HG03460 (cell line): ENCODE measurements around the gene KAT2A.

Experiments used
- ATAC-seq: cut with Tn5 transposase; IDR thresholded peaks from one replicate; pipeline ENCODE4 v1.9.1; 2021; ENCODE audit not compliant: unreplicated experiment

Gene KAT2A

DNA sequence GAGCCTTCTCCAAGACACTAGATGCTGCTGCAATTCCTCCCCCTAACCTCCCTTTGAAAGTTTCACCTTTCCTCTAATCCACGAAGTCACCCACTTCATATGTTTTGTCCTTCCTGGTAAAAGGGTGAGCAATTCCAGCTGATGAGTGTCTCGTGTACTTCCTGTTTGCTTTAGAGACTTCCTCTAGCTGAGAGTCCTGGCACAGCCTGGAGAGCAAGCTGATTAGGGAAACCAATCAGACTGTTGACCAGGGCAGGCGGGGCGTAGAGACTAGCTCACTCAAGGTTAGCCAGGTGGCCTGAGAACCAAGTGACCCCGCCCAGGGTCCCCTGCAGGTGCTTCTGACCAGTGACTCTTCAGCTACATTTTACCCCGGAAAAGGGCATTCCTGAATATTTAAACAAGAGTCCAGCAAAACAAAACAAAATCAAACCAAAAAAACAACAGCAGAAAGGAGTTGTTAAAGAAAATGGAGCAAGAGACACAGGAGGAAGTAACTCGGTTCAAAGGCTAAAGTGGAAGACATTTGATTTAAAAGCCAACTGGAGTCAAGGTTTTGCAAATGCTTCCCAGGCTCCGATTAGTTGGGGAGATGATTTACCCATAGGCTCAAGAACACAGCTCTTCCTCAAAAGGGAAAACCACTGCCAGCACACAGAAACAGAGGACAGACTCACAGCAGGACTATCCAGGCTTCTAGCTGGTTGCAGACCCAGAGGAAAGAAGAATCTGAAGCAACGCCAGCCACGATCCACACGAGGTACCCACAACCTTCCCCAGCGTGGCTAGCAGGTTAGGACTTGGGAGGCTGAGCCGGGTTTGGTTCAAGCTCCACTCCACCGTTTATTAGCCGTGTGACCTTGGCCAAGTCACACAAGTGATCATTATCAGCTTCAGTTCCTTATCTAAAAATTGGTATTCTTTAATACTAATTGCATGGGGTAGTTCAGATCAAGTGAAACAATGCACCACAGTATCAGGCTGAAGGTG lies 14.8 kb upstream of the KAT2A start:
- no peak for ATAC-seq

DNA sequence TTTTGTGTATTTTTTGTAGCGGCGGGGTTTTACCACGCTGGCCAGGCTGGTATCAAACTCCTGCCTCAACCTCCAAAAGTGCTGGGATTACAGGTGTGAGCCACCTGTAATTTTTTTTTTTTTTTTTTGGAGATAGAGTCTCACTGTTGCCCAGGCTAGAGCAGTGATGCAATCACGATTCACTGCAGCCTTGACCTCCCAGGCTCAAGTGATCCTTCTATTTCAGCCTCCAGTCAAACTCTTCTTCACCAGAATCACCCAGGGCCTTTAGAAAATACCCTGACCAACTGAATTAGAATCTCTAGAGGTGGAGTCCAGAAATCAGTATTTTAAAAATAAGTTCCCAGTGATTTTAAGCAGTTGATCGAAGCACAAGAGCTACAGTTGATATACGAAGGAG lies 14.0 kb upstream of the KAT2A start:
- no peak for ATAC-seq

DNA sequence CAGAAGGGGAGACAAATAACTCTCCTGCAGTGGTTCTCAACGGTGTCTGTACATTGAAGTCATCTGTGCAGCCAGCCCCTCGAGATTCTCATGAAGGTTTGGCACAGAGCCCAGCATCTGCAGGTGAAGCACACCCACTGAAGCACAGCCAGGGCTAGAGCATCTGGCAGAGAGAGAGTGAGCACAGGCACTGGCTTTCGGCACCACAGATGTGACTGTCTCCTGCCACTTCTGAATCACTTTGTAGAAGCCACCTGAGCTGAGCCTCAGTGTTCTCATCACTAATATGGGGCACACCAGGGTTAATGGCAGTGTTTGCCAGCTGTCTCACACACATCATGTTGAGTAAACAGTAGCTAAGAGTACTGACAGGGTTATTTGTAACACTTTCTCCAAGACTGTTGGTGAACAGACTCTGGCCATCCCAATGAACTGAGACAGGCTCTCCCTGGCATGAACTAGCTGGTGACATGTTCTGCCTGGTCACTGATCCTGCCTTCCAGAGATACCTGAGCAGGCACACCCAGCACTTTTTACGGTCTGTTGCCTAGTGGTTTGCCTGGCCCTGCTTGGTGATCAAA lies 12.4 kb upstream of the KAT2A start:
- peak; percentile 61 for ATAC-seq

DNA sequence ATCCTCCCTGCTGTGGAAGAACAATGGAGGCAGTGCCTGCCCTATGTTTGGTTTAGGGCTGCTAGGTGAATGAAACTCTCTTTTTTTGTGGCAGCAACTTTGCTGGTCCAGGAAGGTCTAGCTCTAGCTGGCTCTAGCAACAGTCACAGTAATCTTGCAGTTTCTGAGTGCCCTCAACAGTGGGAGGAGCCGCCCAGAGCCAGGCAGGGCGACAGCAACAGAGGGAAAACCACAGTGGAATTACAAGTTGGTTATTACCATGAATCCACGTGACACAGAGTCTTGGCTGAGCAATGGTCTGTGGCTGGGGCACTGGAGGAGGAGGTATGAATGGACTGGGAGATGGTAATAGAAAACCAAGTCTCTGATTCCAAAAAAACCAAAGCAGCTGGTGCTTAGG lies 11.8 kb upstream of the KAT2A start:
- ATAC-seq: peak; percentile 30

DNA sequence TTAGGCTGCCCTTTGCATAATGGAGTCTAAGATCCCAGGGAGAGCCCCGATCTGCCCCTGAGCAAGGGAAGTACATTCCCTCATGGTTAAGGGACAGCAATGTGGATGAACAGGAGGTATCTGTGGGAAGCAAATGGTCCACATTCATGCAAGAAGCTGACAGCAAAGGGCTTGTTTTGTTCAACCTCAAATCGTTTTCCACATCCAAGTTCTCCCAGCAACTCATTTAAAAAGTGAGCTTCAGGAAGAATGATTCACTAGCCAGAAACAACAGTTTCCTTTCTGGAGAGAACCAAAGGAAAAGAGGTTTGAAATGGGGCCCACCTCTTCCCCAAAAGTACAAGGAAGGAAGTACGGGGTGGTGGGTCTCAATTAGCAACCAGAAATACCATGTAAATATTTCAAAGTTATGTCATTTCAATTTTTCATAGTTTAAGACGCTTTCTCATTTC lies 10.8 kb upstream of the KAT2A start:
- no peak for ATAC-seq

DNA sequence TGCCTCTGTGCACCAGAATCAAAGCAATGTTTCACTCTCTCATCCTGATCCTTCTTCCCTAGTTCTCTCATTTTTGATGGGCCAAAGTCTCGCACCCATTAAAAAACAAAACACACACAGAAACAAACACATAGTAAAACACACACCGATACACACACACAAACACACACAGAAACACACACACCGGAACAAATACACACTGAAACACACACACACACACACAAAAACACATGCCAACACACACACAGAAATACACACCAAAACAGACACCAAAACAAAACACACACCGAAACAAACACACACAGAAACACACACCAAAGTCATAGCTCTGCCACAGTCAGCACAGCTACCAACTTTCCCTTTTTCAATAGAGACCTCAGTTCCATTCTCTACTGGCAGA lies 10.1 kb upstream of the KAT2A start:
- no peak for ATAC-seq

DNA sequence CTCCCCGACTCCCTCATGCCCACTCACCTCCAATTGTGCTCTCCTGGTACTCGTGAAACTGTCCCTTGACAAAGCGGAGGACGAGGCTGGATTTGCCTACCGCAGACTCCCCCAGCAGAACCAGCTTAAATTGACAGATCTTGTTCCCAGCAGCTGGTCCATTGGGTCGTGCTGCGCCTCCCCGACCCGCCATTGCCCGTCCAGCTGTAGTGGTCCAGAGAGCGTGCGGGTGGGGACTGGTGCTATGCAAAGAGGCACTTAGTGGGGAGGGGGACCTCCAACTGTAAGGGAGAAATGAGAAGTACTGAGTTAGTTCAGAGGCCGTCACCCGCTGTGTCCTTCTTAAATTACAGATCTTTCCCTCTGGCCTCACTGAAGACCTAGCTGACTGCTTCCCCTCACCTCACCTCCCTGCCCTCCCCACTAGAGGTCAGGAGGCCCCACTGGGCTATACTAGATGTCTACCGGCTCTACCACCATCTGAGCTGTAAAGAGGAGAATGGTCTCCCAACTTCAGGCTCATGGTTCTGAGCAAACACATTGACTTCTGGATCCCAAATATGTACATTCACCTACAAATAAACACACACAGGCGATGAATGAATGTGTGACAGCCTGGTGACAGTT lies 9.3 kb upstream of the KAT2A start:
- no peak for ATAC-seq

DNA sequence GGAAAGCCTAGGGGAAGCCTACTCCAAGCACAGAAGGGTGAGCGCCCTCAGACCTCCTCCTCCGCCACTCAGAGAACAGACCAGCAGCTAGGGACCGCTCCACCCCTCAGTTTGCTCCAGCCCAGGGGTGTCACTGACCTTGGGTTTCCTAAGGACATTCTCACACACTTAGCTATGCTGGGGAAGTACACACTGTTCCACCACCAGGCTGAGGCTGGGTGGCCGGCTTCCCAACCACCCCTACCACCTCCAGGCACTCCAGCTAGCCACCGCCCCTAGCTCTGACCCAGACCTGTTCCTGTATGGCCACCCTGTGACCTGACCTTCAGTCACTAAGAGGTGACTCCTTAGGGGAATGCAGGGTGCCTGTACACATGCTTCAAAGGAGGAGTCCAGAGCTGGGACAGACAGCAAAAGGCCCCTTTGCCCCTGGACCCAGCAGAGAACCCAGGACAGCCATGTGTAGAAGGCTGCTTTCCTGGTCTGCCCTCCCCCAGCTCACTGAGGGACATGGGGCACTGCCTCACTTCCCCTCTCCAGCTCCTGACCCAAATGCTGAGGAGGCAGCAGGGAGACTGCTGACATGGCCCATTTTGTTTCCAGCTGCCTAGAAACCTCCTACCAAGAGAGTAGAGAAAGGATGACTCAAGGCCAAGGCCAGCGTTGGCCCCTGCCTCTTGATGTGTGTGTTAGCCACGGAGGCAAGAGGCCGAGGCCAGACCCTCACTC lies 8.1 kb upstream of the KAT2A start:
- ATAC-seq: no peak

DNA sequence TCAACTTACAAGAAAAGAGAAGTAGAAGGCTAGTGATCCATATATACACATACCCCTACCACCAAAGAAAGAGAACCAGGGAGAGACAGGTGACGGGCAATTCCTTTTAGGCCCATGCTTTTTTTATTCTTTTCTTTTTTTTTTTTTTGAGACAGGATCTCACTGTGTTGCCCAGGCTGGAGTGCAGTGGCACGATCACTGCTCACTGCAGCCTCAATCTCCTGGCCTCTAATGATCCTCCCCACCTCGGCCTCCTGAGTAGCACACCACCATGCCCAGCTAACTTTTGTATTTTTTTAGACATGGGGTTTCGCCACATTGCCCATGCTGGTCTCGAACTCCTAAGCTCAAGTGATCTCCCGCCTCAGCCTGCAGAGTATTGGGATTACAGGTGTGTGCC lies 6.2 kb upstream of the KAT2A start:
- no peak for ATAC-seq

DNA sequence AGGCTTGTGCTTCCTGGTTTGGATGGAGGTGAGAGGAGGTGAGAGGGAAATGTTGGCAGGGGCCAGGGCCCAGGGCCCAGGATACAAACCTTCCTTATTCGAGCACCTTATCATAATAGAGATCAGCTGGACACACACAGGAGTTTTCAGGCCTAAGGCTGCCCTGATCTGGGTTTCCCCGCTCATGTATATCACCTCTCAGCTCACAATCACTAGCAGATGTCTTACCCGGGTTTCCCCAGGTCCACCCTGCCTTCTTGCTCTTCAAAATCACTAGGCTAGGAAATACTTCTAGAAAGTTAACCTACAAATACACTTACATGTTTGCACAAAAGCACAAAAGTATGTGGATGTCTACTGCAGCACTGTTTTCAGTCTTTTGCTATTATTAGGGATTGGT lies 5.7 kb upstream of the KAT2A start:
- no peak for ATAC-seq

DNA sequence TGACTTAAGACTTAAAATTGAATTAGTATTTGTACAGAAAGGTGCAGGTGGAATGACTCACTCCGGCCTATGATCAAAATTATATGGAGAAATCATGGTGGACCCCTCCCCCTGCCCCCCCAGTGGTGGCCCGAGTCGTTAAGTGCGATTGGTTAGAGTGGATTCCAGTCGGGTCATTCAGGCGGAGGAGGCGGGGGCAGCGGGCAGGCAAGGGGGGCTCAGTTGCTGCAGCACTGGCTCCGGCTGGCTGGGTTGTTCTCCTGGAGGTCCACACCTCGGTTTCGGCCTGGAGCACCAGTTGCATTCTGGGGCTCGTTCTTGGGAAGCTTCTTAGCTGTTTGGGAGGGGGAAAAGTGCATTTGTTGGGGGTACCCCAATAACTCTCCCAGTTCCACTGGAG lies 4.4 kb upstream of the KAT2A start:
- no peak for ATAC-seq

DNA sequence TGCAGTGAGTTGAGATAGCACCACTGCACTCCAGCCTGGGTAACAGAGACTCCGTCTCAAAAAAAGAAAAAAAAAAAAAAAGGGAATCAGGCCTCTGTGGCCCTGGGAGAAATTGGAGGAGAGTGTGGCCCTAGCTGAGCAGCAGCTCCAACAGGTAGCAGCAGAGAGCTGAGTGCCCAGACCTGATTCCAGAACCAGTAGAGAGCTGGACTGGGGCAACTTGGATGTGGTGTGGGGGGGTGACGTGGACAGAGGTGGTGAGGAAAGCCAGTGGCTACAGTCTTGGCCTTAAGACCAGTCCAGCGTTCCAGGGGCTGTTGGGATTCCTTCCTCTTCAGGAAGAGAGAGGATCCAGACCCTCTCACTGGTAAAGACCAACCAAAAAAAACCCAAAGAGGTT lies 3.1 kb upstream of the KAT2A start:
- no peak for ATAC-seq

DNA sequence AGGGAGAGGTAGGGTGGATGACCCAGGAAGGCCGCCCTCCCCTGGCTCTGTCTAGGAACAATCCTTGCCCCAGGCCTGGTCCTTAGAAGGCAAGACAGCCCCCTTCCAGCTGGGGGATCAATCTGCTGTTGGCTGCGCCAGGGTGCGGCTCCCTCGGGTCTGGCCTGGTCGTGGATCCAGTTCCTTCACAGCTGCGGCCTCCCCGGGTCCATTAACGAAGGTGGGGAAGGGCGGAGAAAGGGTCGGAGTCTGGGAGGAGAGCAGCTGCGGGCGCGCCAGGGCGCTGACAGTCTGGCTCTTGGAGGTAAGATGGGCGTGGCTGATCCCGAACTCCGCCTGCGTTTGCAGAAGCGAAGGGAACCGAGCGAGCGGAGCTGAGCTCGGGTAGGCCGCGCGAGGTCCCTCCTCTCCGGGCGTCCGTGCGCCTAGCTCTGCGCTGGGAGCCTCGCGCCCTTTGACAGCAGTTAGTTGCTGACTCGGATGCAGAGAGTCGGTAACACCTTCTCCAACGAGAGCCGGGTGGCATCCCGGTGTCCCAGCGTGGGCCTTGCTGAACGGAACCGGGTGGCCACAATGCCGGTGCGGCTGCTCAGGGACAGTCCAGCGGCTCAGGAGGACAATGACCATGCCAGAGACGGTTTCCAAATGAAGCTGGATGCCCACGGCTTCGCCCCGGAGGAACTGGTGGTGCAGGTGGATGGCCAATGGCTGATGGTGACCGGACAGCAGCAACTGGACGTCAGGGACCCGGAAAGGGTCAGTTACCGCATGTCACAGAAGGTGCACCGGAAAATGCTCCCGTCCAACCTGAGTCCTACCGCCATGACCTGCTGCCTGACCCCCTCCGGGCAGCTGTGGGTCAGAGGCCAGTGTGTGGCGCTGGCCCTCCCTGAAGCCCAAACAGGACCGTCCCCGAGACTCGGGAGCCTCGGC lies 1.5 kb upstream of the KAT2A start, which contains the start of gene HSPB9:
HSPB9 (plus strand) TSS at position 434 of the 933 bp plus-strand sequence; CDS start at position 481, 47 bp downstream.
- no peak for ATAC-seq

DNA sequence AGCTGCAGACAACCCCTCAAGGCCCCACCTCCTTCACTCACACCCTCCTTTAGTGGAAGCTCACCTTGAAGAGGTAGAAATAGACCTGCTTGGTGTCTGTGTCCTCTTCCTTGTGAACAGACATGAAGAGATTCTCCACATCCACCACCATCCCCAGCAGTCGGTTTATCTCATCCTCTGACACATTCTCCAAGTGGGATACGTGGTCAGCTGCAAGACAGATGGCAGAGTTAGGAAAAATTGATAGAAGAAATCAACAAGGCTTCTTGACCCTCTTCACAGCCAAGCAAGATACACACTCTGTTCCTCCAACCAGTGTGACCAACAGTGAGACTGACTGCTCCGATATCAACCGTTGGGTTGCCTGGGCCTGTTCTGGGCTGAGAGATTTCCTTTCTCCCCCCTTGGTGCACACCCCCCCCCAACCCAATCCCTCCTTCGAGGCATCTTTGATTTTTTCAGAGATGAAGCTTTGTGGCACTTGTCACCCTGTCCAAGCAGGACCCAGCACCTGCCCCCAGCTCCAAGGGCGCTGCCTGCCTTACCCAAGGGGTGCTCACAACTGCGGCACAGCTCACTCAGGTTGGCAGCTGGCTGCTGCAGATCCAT lies 902 bp downstream of the KAT2A start:
- no peak for ATAC-seq

DNA sequence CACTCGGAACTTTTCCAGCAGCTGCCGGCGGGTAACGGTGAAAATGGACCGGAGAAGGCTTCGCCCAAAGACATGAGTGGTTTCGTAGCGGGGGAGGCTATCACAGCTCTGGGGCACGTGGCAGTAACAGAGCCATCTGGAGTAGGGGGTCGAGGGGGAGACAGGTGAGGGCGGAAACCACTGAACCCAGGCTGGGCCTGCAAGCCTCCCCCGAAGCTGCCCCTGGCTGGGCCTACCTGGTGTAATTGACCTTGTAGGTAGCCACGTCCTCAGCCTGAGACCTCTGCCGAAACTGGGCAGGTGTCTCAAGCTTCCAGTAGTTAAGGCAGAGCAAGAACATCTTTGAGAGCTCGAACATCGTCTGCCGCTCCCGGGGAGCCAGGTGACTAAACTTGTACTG lies 1.9 kb downstream of the KAT2A start:
- ATAC-seq: no peak

DNA sequence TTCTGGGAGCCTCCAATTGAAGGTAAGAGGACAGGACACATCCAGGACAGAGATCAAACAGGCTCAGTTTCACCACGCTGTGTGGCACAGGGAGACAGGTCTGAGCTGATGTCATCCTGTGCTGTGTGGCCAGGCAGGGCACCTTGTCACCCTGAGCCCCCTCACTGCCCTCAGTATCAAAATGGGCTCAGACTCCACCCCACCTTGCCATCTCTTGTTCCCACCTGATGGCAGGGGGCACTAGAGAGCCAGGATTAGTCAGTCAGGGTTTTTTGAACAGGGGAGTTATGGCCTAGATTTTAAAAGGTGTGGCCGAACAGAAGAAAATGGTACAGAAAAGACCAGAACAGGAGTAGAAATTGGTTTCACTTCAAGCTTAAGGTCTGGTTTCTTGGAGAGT lies 2.6 kb downstream of the KAT2A start:
- no peak for ATAC-seq

DNA sequence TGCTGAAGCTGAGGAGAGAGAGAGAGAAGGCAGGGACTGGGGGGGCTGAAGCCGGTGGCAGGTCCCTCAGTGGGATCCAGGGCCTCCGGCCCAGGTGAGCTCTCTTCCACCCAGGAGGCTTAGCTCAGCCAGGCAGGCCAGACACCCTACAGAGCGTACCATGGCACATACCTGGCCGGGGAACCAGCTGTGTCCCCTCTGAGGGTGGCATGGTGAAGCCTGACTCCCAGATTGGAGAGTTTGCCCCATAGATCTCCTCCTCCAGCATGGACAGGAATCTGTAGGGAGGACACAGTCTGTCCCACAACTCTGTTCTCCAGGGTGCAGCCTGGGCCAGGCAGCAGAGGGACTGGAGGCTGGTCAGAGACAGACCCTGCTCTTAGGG lies 3.0 kb downstream of the KAT2A start:
- no peak for ATAC-seq

DNA sequence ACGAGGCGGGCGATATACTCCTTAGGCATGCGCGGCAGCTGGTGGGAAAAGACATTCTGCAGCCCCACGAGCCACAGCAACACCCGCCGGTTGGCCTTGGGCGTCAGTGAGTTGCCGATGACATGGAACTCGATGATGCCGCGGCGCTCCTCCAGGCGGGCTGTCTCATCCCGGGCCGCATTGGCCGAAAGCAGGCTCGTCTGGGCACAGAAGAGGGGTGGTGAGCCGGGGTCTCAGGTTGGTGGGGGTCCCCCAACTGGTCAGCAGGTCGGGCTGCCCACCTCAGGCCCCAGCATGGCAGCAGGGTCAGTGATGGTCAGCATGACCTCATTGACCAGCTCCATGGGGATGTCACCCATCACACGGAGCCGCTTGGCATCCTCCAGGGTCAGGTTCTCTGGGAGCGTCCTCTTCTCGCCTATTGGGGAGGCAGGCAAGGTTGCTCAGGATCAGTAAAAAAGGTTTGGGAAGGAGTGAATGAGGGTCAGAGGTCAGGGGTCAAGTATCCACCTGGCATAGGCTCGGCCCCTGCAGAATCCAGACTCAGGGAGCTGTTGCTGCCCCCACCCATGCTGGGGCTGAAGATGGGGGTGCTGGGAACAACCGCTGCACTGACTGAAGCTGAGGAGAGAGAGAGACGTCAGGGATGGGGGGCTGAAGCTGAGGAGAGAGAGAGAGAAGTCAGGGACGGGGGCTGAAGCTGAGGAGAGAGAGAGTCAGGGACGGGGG lies 3.6 kb downstream of the KAT2A start:
- ATAC-seq: no peak
